PFSK-1 (cell line): Measurements from ENCODE around the gene C1orf174.

Experiments used
- POLR2AphosphoS5 ChIP-seq: IDR thresholded peaks from 2 replicates; pipeline ENCODE4 v1.6.1; 2012; ENCODE audit warnings: low read depth, mild to moderate bottlenecking, control low read depth, low read length, moderate library complexity
- SIN3A ChIP-seq: IDR thresholded peaks from 2 replicates; pipeline ENCODE4 v1.6.1; 2012; ENCODE audit warnings: mild to moderate bottlenecking, low read length, moderate library complexity, borderline replicate concordance; ENCODE audit not compliant: insufficient read depth
- TAF1 ChIP-seq: IDR thresholded peaks from 2 replicates; pipeline ENCODE4 v1.6.1; 2012; ENCODE audit warnings: low read length, control low read depth, borderline replicate concordance; ENCODE audit not compliant: insufficient read depth
- TF ChIP-seq, protein P1 (sequence below), 2 experiments: IDR thresholded peaks; 2 replicates each; pipeline versions ENCODE4 v1.6.1 to v1.8.0; 2011 to 2012; ENCODE audit warnings: low read depth in 2 of 2, low read length in 2 of 2, control low read depth in 1 of 2, inconsistent platforms in 1 of 2, mild to moderate bottlenecking in 1 of 2, moderate library complexity in 1 of 2; ENCODE audit not compliant: insufficient read depth in 1 of 2

DNA sequence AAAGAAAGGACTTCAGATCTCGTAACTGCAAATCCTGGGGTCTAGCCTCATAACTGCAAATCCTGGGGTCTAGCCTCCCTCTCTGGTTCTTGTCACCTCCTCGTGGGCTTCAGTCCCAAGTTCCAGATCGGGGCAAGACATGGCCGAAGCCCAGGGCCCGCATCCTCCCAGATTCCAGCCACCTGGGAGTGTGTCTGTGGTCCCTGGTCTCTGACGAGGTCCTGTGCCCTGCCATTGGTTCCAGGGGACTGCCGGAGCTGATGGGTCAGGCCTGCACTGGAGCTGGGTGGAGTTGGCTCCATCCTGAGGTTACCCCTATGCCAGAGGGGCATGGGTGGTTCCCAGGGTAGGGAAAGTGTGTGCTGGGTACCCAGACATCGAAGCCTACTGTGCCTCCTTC lies 17.7 kb upstream of the C1orf174 start:
- TF ChIP-seq, protein P1, sequence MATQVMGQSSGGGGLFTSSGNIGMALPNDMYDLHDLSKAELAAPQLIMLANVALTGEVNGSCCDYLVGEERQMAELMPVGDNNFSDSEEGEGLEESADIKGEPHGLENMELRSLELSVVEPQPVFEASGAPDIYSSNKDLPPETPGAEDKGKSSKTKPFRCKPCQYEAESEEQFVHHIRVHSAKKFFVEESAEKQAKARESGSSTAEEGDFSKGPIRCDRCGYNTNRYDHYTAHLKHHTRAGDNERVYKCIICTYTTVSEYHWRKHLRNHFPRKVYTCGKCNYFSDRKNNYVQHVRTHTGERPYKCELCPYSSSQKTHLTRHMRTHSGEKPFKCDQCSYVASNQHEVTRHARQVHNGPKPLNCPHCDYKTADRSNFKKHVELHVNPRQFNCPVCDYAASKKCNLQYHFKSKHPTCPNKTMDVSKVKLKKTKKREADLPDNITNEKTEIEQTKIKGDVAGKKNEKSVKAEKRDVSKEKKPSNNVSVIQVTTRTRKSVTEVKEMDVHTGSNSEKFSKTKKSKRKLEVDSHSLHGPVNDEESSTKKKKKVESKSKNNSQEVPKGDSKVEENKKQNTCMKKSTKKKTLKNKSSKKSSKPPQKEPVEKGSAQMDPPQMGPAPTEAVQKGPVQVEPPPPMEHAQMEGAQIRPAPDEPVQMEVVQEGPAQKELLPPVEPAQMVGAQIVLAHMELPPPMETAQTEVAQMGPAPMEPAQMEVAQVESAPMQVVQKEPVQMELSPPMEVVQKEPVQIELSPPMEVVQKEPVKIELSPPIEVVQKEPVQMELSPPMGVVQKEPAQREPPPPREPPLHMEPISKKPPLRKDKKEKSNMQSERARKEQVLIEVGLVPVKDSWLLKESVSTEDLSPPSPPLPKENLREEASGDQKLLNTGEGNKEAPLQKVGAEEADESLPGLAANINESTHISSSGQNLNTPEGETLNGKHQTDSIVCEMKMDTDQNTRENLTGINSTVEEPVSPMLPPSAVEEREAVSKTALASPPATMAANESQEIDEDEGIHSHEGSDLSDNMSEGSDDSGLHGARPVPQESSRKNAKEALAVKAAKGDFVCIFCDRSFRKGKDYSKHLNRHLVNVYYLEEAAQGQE (IDR thresholded peaks at IDR 0.05; ENCODE audit: insufficient read depth in 1 of 2, low read depth in 2 of 2, low read length in 2 of 2): no peak
- TF ChIP-seq POLR2AphosphoS5: no peak
- TF ChIP-seq SIN3A: no peak
- no peak for TF ChIP-seq TAF1
